Activated naive CD4-positive, alpha-beta T cell treated with anti-CD3 and anti-CD28 coated beads, Interleukin-2, amount 10 ng/mL, durations not matched to agents 5 hours and 36 hours (primary cell): Measurements from ENCODE around the gene ATP4B. TPM values are rescaled to one million over a fixed set of nuclear protein-coding genes. Genes with fewer than 3 reads are reported as not detected.

Experiments
- total RNA-seq, 2 experiments: library from RNA; stranded (reverse); gene quantifications; one replicate each; pipeline ENCODE4 v1.2.3, GENCODE V29; 2021

Gene ATP4B
- not detected for total RNA-seq

DNA sequence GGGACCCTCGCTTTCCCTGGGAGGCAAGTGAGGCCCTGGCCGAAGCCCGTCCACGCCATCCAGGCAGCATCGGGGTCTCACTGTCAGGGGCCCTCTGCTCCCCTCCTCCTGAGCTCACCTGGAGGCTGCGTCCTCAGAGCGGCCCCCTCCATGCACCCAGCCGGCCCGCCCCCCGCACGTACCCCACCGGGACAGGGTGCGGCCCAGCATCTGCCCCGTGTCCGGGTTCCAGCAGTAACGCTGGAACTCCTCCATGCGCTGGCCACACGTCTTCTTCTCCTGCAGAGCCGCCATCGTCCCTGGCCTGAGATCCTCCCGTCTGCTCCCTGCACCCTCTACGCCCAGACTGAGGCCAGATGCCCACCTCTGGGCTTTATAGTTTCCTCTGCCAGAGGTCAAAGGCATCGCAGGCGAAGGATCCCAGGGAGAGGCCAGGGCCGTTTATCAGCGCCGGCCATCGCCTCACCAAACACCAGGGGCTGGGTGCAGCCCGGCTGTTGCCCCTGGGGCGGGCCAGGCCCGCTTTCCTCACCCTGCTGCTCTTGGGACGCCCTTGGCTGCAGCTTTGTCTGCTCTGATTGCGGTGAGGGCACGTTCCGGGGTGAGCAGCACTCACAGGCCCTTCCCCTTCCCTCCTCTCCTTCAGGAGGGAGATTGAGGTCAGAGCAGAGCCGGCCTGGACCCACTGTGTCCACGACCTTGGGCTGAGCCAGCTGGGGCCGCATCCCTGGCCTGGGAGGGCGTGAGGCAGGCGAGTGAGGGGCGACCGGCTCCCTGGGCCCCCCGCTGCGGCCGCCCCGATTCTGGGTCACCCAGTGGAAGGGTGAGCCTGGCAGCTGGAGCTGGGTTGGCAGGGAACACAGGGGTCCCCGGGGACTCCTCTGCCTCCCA lies at the start of gene ATP4B:
Gene ATP4B (minus strand): TSS at position 348 of the 891 bp plus-strand sequence. CDS start 54 bp downstream, at position 294.

DNA sequence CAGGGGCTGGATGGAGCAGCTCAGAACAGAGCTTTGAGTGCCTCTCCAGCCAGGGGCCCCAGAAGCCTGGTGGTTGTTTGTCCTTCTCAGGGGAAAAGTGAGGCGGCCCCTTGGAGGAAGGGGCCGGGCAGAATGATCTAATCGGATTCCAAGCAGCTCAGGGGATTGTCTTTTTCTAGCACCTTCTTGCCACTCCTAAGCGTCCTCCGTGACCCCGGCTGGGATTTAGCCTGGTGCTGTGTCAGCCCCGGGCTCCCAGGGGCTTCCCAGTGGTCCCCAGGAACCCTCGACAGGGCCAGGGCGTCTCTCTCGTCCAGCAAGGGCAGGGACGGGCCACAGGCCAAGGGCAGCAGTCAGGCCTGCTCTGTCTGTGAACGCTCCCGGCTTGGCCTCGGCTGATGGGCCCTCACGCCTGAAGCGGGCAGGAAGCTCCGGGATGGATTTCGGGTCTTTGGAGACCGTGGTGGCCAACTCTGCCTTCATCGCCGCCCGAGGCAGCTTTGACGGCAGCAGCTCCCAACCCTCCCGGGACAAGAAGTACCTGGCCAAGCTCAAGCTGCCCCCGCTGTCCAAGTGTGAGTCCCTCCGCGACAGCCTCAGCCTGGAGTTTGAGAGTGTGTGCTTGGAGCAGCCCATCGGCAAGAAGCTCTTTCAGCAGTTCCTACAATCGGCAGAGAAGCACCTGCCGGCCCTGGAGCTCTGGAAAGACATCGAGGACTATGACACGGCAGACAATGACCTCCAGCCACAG lies 9.1 kb upstream of the ATP4B start, which contains the start of gene GRK1:
Gene GRK1 (plus strand): TSS at position 269 of the 751 bp plus-strand sequence. CDS start 168 bp downstream, at position 437.

Other genes with a start within 250 kb of the ATP4B start
- under 1 TPM; 0.60 to 0.76 TPM for gene ADPRHL1, start 204.7 kb downstream of the ATP4B start, total RNA-seq
- gene DCUN1D2, start 167.5 kb downstream of the ATP4B start, total RNA-seq, result 10 to 100 TPM; 16.2 to 17.0 TPM
- 100 to 1,000 TPM; 128 to 131 TPM for gene TFDP1, start 73.4 kb downstream of the ATP4B start, total RNA-seq
- not detected for gene GRK1, start 9.0 kb upstream of the ATP4B start, total RNA-seq
- gene TMEM255B, start 101.0 kb upstream of the ATP4B start, total RNA-seq, result 1 to 10 TPM; 1.0 TPM
- gene GAS6, start 205.9 kb upstream of the ATP4B start, total RNA-seq, result 1 to 10 TPM; 3.0 to 3.5 TPM